Aortic smooth muscle cell (primary cell): ENCODE results near the gene ZIK1. TPM values are rescaled to one million over a fixed set of nuclear protein-coding genes. Genes with fewer than 3 reads are reported as not detected.

ENCODE experiments used
- total RNA-seq: library from RNA; depleted of rRNA; stranded (reverse); fragments of >200 nt; gene quantifications from 2 replicates; pipeline ENCODE4 v1.2.3, GENCODE V29; 2014

ZIK1 gene
- 7.6 and 12.0 TPM in 2 replicates for total RNA-seq

GRCh38 chr19:57583521-57584416 is at the start of gene ZIK1:
Gene ZIK1 (plus strand): TSS chr19:57584145. CDS start chr19:57584357, 212 bp downstream.

GRCh38 chr19:57559404-57560025 is 24.4 kb upstream of the ZIK1 start, which contains the start of gene ZNF550:
Gene ZNF550 (minus strand): TSS chr19:57559863. CDS start chr19:57559682, 181 bp downstream.

GRCh38 chr19:57578487-57579205 is 5.3 kb upstream of the ZIK1 start, which contains the start of gene ZNF416:
Gene ZNF416 (minus strand): TSS chr19:57578911. CDS start chr19:57578704, 207 bp downstream.

DNA sequence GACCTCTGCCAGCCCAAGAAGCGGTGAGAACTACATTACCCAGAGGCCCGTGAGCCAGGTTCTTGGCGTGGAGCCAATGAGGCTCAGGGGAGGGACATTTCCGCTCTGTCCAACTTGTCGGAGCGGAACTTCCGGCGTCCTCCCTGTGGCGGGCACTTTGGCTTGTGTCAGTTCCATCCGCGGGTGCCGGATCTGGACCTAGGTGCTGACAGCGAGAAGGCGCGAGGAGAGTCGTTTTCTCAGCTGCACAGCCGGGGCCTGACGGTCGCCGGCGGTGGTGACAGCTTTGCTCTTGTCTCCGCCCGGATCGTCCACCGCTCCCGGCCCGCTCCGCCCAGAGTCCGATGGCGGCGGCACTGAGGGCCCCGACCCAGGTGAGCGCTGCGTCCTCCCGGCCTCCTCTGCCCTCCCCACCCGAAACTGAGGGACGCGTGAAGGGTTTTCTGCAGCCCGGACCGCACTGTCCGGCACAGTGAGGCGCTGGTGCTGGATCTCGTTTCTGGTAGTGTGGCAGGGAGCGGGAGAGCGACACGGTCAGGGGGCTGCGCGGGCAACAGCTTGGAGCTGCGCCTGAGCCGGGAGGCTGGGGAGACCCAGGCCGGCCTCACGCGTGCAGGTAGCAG is 15.9 kb downstream of the ZIK1 start, which contains the start of gene ZNF530:
Gene ZNF530 (plus strand): TSS at position 125 of the 623 bp plus-strand sequence. CDS start 4,461 bp downstream, outside the sequence.

GRCh38 chr19:57613941-57614743 is 30.2 kb downstream of the ZIK1 start, which contains the start of gene ZNF134:
Gene ZNF134 (plus strand): TSS chr19:57614242. CDS start chr19:57619469, 5,227 bp downstream.

DNA sequence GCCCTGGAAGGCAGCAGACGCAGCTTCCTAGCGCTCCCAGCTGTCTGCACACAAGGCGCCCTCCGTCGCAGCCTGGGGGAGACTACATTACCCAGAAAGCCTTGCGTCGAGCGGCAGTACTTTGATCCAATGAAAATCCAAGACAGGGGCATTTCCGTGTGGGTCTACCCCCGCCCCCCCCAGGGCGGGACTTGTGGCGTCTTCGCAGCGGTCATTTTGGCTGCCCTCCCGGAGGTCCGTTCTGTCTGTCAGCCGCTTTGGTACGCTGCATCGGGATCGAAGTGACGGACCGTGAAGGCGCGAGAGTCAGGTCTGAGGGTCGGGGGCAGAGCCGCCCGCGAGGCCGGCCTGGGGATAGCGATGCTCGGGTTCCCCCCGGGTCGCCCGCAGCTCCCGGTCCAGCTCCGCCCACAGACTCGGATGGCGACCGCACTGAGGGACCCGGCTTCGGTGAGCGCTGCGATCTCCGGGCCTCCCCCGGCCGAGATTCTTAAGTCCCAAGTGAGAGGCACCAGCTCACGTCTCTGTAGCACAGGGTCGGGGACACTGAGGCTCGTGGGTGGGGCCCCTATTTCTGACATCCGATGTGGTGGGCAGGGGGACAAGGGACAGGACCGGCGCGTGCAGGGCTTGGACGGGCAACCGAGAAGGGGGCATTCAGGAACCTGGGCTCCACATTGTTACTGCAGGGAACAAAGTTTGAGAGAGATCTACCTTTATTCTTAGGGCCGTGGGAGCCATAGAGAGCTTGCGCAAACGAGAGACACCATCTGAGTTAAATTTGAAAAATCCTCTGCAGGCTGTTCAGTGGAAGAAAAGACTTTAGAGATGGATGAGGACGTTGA is 49.3 kb downstream of the ZIK1 start, which contains the start of gene ZNF211:
Gene ZNF211 (plus strand): TSS at position 182 of the 845 bp plus-strand sequence. CDS start 179 bp downstream, at position 361.

Other genes with a start within 250 kb of the ZIK1 start
- gene ZNF304, start 232.9 kb upstream of the ZIK1 start, total RNA-seq, result 11.9 and 14.1 TPM in 2 replicates
- gene TRAPPC2B, start 220.6 kb upstream of the ZIK1 start, total RNA-seq, result 9.1 and 11.5 TPM in 2 replicates
- 4.7 and 5.8 TPM in 2 replicates for gene ZNF547, start 220.6 kb upstream of the ZIK1 start, total RNA-seq
- 24.7 and 25.1 TPM in 2 replicates for gene ZNF548, start 194.3 kb upstream of the ZIK1 start, total RNA-seq
- 11.7 and 12.3 TPM in 2 replicates for gene ZNF17, start 173.0 kb upstream of the ZIK1 start, total RNA-seq
- gene ZNF749, start 148.8 kb upstream of the ZIK1 start, total RNA-seq, result 7.6 and 12.2 TPM in 2 replicates
- gene VN1R1, start 127.0 kb upstream of the ZIK1 start, total RNA-seq, result 0.79 and 0.99 TPM in 2 replicates
- 27.3 and 31.0 TPM in 2 replicates for gene ZNF772, start 106.6 kb upstream of the ZIK1 start, total RNA-seq
- 12.9 and 13.5 TPM in 2 replicates for gene ZNF419, start 96.4 kb upstream of the ZIK1 start, total RNA-seq
- 14.1 and 16.5 TPM in 2 replicates for gene ZNF773, start 84.2 kb upstream of the ZIK1 start, total RNA-seq
- 5.8 and 6.2 TPM in 2 replicates for gene ZNF549, start 56.8 kb upstream of the ZIK1 start, total RNA-seq
- 6.9 and 9.1 TPM in 2 replicates for gene ZNF550, start 24.3 kb upstream of the ZIK1 start, total RNA-seq
- 5.2 and 6.1 TPM in 2 replicates for gene ZNF416, start 5.2 kb upstream of the ZIK1 start, total RNA-seq
- gene ZNF530, start 15.7 kb downstream of the ZIK1 start, total RNA-seq, result 3.6 and 4.2 TPM in 2 replicates
- 18.3 and 18.9 TPM in 2 replicates for gene ZNF134, start 30.1 kb downstream of the ZIK1 start, total RNA-seq
- gene ZNF211, start 49.0 kb downstream of the ZIK1 start, total RNA-seq, result 10.2 and 11.8 TPM in 2 replicates
- not detected in 2 replicates for gene ZSCAN4, start 84.8 kb downstream of the ZIK1 start, total RNA-seq
- gene ZNF551, start 97.8 kb downstream of the ZIK1 start, total RNA-seq, result 4.8 and 8.2 TPM in 2 replicates
- gene ZNF154, start 125.1 kb downstream of the ZIK1 start, total RNA-seq, result 5.4 and 7.1 TPM in 2 replicates
- 11.9 and 13.2 TPM in 2 replicates for gene ZNF671, start 143.5 kb downstream of the ZIK1 start, total RNA-seq
- 14.5 and 15.6 TPM in 2 replicates for gene ZNF776, start 162.7 kb downstream of the ZIK1 start, total RNA-seq
- 13.9 and 16.2 TPM in 2 replicates for gene ZNF586, start 185.5 kb downstream of the ZIK1 start, total RNA-seq
- gene ZNF552, start 230.8 kb downstream of the ZIK1 start, total RNA-seq, result 3.2 and 4.7 TPM in 2 replicates
- 20.8 and 22.9 TPM in 2 replicates for gene ZNF587B, start 246.2 kb downstream of the ZIK1 start, total RNA-seq